HG03196 (cell line): Measurements from ENCODE around the gene SNAPC1.

ENCODE experiments used
- ATAC-seq: cut with Tn5 transposase; IDR thresholded peaks from one replicate; pipeline ENCODE4 v1.9.1; 2021; ENCODE audit not compliant: unreplicated experiment

Gene SNAPC1

GRCh38 chr14:61811882-61812346 lies 49.7 kb downstream of the SNAPC1 start:
- ATAC-seq: no peak

GRCh38 chr14:61812347-61813095 lies 50.3 kb downstream of the SNAPC1 start, which contains the start of gene SYT16:
Gene SYT16 (plus strand): TSS chr14:61812703.
- ATAC-seq: no peak

- ATAC-seq: no peak
Measured at GRCh38 chr14:61813096-61813606, 50.9 kb downstream of the SNAPC1 start.

GRCh38 chr14:61822458-61822857 lies 60.2 kb downstream of the SNAPC1 start:
- ATAC-seq: no peak

GRCh38 chr14:61832783-61833182 lies 70.6 kb downstream of the SNAPC1 start:
- no peak for ATAC-seq

- ATAC-seq: no peak
Measured at GRCh38 chr14:61836184-61836583, 74.0 kb downstream of the SNAPC1 start.

- no peak for ATAC-seq
Measured at GRCh38 chr14:61836807-61837206, 74.6 kb downstream of the SNAPC1 start.

GRCh38 chr14:61837336-61838229 lies 75.4 kb downstream of the SNAPC1 start:
- peak; percentile 94 for ATAC-seq

- ATAC-seq: no peak
Measured at GRCh38 chr14:61838661-61839245, 76.5 kb downstream of the SNAPC1 start.

- ATAC-seq: no peak
Measured at GRCh38 chr14:61839507-61839906, 77.3 kb downstream of the SNAPC1 start.

GRCh38 chr14:61841145-61841544 lies 78.9 kb downstream of the SNAPC1 start:
- no peak for ATAC-seq
